Measurements from ENCODE around the gene CYTH4.

The CYTH4 gene

GRCh38 chr22:37345863-37346504 is 63.7 kb downstream of the CYTH4 start:
- peak; percentile 99 for DNase-seq (ENCODE audit: low read depth)

- DNase-seq (ENCODE audit: low read depth), result no peak
These were observed 64.2 kb downstream of the CYTH4 start for GRCh38 chr22:37346505-37346895.

- DNase-seq (ENCODE audit: low read depth), result no peak
These were observed 66.9 kb downstream of the CYTH4 start for GRCh38 chr22:37349043-37349814.

GRCh38 chr22:37351232-37351631 is 68.9 kb downstream of the CYTH4 start:
- DNase-seq (ENCODE audit: low read depth), result no peak

- DNase-seq (ENCODE audit: low read depth), result no peak
These were observed 70.2 kb downstream of the CYTH4 start for GRCh38 chr22:37352481-37352880.

GRCh38 chr22:37353839-37354238 is 71.5 kb downstream of the CYTH4 start:
- no peak for DNase-seq (ENCODE audit: low read depth)

- DNase-seq (ENCODE audit: low read depth), result no peak
These were observed 72.0 kb downstream of the CYTH4 start for GRCh38 chr22:37354261-37354660.

GRCh38 chr22:37354670-37355069 is 72.4 kb downstream of the CYTH4 start:
- DNase-seq (ENCODE audit: low read depth), result no peak

- DNase-seq (ENCODE audit: low read depth), result no peak
These were observed 72.9 kb downstream of the CYTH4 start for GRCh38 chr22:37355174-37355573.

GRCh38 chr22:37356922-37357321 is 74.6 kb downstream of the CYTH4 start:
- DNase-seq (ENCODE audit: low read depth), result no peak

GRCh38 chr22:37357446-37358075 is 75.3 kb downstream of the CYTH4 start:
- DNase-seq (ENCODE audit: low read depth), result no peak

- DNase-seq (ENCODE audit: low read depth), result no peak
These were observed 76.1 kb downstream of the CYTH4 start for GRCh38 chr22:37358386-37358785.

- DNase-seq (ENCODE audit: low read depth), result no peak
These were observed 76.6 kb downstream of the CYTH4 start for GRCh38 chr22:37358917-37359316.

GRCh38 chr22:37362621-37363020 is 80.3 kb downstream of the CYTH4 start:
- DNase-seq (ENCODE audit: low read depth), result no peak

GRCh38 chr22:37363261-37363992 is 81.1 kb downstream of the CYTH4 start:
- DNase-seq (ENCODE audit: low read depth), result no peak

Data from amniotic epithelial cell (primary cell).